Amniotic epithelial cell (primary cell): ENCODE results near the gene PSMD1.
A peak's percentile ranks its signal among the peaks of the same experiment; 100 is the strongest.
"Not testable (repeated sequence)": the region's sequence is repeated elsewhere in the genome, so short reads cannot be mapped to it uniquely, and the experiment has no call there.

ENCODE experiments used
- DNase-seq: peaks from one replicate; pipeline ENCODE4 v3.0.0-alpha.2; 2010; ENCODE audit warnings: low read depth

PSMD1 gene

DNA sequence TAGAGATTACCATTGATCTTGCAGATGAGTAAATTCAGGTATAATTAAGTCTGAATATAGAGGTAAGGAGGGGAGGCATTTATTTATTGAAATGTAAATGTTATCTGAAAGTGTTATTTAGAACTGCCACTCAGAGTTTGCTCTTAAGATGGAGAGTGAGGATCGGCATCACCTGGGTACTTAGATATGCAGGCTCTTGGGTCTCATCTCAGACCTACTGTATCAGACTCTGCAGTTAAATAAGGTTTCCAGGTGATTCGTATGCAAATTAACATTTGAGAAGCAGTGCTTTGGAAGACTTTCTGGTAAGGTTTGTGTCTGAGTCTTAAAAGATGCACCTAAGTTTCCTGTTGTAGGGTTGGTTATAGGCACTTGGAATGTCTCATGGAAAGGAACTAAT lies 59.0 kb downstream of the PSMD1 start:
- DNase-seq = no peak

DNA sequence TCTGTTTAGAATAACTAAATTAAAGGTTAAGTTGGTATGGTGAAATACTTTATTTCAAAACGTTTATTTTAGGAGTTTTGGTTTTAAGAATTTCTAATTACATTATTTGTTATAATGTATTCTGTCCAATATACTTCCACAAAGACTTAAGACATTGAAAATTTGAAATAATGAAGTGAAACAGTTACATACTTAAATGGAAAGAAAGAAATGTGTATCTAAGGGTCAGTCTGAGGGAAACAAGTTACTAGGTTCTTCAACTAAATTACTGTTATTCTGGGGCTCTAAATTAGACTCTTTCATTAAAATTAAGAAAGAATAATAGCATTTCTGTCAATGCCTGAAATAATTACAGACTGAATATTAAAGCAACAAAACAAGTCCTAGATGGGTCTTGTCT lies 60.5 kb downstream of the PSMD1 start:
- DNase-seq = no peak

DNA sequence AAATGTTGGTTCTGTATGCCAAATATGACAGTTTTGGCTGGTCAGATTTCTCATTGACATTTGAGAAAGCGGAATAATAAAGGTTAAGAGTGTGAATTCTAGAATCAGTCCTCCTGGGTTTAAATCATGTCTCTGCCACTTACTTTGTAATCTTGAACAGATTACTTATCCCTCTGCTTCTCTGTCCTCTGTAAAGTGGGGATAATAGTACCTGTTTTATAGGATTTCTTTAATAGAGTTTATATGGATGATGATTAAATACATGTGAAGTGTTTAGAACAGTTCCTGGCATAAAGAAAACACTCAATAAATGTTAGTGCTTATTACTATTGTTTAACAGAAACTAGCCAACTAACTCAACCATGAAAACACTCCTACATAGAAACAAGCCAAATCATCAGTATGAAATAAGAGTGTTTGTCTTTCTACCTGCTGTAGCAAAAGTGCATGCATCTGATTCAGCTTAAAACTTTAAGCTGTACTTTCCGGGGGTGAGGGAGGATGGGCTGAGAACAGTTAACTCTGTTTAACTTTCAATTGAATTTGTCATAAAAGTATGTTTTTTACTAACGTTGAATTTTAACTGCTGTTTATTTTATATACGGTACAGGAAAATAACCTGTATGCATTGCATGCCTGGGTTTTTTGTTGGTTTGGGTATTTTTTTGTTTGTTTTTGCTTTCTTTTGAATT lies 61.4 kb downstream of the PSMD1 start:
- no peak for DNase-seq

DNA sequence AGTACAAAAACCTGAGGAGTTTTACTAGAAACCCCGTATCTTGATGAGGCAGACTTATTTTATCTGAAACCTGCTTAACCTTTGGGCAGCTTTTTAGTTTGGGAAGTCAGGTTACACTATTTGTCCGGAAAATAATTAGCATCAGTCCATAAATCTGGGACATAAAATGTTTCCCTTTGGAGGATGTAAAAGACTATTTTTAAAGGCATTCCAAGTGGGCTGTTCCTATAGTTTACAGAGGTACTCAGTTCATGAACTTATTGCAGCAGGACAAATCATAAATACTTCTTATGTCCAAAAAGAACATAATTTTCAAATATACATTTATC lies 61.9 kb downstream of the PSMD1 start:
- no peak for DNase-seq

DNA sequence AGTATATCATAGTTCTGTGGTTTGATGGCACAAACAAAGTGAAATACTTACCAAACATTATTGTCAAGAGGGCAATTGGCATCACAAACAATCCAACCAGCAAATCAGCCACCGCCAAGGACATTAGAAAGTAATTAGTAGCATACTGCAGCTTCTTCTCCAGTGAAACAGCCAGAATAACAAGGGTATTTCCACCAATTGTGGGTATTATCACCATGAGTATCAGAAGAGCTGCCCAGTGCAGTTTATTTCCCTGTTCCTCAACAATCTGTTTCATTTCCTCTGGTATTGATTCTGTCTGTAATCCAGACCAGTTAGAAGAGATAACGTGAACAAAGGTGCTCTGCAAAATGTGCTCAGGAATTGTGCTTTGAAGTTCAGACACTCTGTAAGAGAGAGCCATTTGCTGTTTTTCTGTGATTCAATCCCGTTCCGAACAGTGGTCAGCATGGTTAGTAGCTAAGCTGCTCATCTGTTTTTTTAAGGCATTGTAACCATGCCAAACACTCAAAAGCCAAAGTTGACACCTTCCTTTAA lies 66.8 kb downstream of the PSMD1 start:
- DNase-seq = no peak

DNA sequence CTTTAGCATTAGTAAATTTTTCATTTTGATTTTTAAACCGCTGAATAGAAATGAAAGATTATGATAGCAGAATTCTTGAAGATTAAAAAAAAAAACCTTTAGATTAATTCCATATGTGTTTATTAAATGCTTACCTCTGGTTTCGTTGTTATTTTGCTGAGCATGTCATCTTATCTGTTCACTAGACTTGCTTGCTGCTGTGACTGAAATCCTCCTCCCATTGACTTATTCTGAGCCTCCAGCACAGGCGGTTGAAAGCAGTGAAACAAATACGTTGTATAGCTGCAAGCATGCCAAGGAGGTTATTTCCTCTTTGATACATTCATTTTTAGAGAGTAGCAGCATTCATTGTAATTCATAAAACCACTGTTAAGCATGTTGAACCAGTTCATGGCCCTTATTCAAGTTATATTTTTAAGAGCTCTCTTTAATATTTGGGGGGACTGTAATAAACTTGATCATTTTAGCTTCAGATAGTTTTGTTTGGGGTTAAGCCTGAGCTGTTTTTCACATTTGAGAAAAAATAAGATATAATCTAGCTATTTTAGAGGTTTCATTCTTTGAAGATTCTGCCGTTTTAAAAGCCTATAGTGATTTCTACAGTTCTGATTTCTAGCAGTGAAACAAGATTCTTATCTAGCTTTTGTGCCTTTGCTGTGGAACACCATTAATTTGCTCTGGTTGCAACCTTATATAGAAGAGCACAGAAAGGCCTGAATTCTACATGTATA lies 68.3 kb downstream of the PSMD1 start, which contains the start of gene HTR2B:
TSS of gene HTR2B (minus strand) at position 205 of the 731 bp plus-strand sequence. CDS start 1,278 bp downstream, outside the sequence.
- DNase-seq = peak; percentile 35

DNA sequence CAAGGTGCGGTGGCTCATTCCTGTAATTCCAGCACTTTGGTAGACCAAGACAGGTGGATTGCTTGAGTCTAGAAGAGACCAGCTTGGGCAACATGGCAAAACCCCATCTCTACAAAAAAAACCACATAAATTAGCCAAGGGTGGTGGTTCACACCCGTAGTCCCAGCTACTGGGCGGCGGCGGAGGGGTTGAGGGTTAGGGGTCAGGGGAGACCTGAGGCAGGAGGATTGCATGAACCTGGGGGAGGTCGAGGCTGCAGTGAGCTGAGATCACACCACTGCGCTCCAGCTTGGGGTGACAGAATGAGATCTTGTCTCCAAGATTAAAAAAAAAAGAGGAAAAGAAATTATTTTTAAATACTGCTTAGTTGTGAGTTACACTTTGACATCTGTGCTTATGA lies 69.5 kb downstream of the PSMD1 start:
- DNase-seq = no peak

DNA sequence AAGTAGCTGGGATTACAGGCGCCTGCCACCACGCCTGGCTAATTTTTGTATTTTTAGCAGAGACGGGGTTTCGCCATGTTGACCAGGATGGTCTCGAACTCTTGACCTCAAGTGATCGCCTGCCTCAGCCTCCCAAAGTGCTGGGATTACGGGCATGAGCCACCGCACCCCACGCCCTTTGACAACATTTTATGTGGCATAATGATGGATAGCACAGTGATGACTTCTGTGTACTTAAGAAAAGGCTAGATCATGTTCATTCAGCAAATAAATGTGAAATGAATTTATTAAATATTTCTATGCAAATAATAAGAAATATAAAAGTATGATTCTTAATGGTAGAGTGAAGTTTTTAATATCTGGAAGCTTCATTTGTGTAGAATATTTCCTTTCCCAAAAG lies 70.8 kb downstream of the PSMD1 start:
- DNase-seq = no peak

DNA sequence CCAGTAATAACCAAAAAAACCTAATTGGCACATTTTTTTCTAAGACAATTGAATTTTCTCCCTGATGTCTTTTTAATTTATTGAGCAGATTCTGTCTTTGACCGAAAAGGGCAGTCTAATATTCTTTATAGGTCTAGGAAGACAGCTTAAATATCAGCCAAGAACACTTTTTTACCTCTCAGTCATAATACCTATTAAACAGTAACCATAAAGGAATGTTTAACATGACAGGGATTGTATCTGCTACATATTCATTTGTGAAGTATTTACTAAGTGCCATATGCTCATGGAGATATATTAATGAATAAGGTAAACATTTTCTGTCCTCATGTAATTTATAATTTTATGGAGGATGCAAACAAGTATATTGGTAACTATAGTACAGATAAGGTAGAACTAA lies 71.3 kb downstream of the PSMD1 start:
- no peak for DNase-seq

DNA sequence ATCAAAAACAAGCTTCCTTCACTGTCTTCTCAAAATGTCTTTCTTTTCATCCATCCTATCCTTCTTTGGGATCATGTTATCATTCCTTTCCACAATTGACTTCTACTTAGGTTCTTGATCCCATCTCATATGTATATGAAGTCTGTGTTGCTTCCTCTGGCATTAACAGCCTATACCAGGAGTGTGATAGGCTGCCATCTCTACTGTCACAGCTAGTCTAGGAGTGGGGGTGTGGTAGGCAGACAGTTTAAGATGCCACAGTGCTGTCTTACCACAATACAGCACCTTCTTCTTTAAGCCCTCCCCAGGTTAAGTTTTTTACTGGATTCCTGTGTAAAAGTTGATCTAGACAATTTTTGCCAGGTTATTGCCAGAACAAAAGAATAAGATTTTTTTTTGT lies 71.9 kb downstream of the PSMD1 start:
- no peak for DNase-seq

DNA sequence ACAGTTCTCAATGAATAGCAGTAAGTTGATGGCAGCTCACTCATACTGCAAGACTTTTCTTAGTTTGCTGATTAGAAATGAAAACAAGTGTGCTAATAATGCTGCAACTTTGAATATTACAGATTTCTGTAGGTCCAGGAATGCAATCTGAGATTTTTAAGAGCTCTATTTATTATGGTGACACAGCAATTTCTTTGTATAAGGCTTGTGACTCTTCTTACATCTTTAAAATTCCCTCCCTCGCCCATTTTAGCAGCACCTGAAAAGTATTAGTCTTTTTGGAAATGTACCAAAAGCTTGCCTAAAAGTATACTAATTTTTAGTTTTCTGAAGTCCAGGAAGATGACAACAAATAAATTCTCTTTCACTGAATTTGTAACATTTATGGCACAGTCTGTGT lies 72.5 kb downstream of the PSMD1 start:
- DNase-seq = no peak

DNA sequence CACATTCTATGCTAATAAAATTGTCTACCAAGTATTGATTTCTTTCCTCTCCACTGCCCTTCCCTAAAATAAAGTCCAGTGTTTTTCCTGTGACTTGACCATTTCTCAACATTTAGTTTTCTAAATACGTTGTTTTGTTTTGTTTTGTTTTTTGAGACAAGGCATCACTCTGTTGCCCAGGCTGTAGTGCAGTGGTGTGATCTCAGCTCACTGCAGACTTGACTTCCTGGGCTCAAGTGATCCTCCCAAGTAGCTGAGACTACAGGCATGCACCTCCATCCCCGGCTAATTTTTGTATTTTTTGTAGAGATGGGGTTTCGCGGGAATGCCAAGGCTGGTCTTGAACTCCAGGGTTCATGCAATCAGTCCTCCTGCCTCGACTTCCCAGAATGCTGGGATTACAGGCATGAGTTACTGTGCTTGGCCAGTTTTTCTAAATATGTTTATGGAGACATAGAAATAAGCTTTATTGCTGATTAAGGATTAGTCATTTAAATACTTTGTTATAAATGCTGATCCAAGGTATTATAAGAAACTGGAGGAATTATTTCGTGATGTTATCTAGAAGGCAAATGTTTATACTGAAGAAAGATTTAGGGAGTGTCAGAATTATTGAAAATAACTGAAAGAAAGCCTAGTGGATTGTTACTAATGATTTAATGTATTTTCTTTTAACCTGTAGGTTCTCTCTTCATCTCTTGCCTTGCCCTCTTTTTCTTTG lies 73.8 kb downstream of the PSMD1 start:
- DNase-seq = no peak

DNA sequence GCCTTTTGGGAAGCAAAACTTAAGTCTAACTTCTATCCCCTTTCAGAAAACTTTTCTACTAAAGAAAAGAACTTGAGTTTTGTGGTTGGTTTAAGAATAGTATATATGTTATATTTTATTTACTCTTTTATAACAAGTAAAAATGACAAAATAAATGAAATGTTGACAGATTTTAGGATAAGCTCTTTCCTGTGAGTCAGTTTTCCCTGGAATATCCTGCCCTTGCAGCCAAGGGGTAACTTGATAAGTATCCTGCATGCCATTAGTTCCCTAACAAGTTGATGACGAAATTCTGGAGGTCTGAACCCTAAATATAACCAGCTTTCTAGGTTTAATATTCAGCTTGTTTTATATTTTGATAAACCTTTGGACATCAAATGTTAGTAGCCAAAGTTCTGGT lies 75.5 kb downstream of the PSMD1 start:
- DNase-seq = peak; percentile 64

DNA sequence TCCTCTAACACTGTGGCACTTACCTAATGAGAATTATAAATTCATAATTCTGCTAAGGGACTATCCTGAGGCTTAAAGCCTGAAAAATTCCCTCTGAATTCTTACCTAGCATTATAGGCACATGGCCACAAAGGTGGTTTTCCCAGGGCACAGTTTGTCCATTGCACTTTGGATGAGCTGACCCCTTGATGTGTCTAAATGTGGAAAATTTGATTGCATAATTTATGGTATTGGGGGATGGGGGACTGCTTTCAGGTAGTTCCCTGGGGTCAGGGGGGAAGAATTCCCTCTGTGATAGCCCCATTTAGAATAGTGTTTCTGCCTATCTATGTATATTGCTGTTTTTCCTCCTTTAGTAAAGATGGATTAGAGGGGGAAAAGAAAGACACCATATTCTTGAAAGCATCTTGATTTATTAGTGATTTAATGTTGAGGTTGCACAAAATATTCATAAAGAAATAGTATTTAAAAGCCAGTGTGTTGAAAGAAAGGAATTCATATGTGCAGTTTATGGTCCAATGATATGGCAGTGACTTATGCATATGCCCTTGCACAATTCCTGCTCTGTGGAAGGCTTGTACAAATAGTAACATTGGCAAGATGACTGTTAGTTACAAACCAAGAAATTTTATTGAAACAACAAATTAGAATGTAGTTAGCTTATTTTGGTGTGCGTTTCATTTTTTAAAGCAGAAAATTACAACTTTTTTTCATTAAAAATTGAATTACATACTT lies 76.9 kb downstream of the PSMD1 start:
- DNase-seq = peak; percentile 86

DNA sequence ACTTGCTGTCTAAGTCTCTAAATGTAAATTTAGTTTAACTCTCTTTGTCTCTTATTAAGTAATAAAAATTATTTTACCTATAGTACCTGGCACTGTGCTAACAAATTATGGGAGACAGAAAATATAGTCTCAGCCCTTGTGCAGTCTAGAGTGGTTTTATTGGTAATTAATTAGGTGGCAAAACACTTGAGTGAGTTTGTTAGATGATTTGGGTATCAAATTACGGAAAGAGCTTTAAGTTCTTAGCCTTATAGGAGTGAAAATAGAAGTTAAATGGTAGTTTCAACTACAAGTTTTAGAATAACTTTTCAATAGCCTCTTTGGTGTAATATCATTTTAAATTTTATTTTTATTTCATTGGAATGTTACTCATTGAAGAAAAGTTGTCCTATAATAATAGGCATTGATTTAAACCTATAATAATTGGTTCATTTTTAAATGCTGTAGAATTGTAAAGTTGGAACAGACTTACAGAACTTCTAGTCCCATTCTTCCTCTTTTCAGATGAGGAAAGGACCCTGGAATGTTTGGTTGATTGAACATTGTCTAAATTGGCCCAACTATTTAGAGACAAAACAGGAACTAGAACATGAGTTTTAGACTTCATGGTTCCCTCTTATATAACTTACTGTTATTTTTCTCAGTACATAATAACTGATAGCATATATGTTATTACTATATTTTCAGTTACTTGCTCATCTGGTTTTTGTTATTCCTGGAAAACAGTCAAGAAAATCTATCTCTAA lies 78.4 kb downstream of the PSMD1 start:
- no peak for DNase-seq

DNA sequence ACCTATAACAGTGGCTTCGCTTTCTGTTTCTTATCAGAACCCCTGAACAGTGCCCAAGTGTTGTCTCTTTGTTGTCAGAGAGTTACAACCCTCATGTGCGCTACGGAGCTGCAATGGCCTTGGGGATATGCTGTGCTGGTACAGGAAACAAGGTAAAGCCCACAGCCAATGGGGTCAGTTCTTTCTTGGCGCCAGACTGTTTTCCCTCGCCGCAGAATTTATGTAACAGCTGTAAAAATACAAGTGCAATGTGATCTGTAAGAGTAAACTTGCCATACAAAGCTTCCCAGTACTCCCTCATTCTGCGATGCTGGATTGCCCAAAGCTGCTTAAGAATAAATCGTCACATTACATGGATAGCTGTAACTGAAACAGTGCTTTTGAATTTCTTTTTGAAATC lies 82.0 kb downstream of the PSMD1 start:
- DNase-seq = peak; percentile 37

DNA sequence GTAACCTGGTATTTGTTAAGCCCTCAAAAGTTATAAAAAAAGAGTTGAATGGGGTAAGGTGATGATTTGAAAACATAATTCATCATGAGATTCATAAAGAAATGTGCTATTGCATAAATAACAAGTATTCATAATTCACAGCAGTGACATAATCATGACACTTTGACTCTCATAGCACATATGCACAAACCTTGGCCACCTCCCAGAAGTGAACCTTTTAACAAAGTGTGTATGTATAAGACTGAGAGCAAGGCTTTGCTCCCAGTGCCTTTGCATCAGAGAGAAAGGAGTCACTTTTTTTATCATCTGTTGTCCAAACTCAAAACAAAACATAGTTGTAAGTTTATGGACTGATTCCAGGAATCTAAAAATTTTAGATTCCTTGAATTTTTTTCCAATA lies 83.1 kb downstream of the PSMD1 start:
- DNase-seq = no peak

DNA sequence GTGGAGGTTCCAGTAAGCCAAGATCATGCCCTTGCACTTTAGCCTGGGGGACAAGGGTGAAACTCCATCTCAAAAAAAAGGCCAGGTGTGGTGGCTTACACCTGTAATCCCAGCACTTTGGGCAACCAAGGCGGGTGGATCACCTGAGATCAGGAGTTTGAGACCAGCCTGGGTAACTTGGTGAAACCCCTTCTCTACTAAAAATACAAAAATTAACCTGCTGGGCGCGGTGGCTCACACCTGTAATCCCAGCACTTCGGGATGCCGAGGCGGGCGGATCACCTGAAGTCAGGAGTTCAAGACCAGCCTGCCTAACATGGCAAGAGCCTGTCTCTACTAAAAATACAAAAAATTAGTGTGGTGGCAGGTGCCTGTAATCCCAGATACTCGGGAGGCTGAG lies 84.1 kb downstream of the PSMD1 start:
- DNase-seq = not testable (repeated sequence)

DNA sequence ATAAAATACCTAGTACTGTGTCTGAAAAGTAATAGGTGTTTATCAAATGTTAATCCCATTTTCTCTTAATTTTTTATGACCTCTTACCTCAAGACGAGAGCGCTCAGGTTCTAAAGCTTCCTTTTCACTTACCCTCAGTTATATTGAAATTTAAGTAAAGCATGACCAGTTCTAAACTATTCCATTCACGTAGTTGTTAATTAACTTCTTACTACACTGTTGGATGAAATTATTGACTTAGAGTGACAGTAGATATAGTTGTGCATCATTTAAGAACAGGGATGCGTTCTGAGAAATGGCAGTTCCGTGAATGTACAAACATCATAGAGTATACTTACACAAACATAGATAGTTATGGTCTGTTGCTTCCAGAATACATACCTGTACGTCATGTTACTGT lies 88.2 kb downstream of the PSMD1 start:
- DNase-seq = no peak

DNA sequence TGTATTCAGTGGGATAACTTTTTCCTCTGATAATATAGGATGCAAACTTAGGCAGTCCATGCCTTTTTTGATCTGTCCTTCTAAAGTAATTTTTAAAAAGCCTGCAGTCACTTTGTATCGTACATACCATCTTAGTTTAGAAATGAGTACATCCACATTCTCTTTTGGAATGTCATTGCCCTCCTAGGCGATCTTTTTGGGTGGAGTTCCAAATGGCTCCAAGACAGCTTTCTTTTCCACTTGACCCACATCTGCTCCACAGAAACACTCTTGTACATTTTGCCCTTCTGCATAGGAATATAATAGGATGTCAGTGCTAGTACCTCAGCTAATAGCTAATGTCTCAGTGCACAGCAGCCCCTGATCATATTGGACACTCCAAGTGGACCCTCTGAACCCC lies 90.0 kb downstream of the PSMD1 start:
- no peak for DNase-seq

DNA sequence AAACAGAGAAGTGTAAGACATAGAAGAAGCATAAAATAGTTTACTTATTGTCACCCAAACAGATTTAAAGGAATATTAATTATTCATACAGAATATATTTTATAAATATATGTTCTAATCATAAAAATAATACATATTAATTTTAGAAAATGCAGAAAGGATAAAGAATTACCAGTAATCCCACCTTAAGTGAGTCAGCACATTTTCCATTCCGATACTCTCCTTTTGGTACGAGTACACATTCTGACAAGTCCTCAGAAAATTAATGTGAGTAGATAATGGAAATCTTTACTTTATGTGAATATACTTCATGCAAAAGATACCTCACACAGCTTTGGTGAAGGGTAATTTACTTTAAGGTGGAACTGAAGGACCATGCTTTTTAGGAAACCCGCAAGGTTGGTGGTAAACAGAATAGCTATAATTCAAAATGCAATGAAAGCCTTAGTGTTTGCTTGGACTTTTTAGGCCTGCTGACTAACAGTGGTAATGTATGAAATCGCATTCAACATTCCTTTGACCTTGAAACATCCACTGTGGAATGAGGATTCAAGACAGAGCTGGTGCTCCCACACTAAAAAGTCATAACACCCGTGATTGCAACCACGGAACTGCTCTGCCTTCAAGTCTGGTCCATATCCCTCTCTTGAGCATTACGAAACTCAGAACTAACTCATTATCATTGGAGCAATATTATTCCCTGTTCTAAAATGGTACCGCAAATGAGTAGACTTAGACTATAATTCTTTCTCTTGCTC lies 96.3 kb downstream of the PSMD1 start:
- peak; percentile 100 for DNase-seq
